IMR-90 (cell line): ENCODE data around the gene NPRL2. TPM values are rescaled to one million over a fixed set of nuclear protein-coding genes. Genes with fewer than 3 reads are reported as not detected.

Experiments
- ATAC-seq: fragments of 200-7000 bp; cut with Tn5 transposase; 2 replicates; pipeline ENCODE4 v1.9.1; 2020; ENCODE audit warnings: low read depth, mild to moderate bottlenecking, moderate library complexity
- BruUV-seq: library from RNA; stranded (reverse); fragments of 400-500 nt; replicated peaks from 2 replicates; lab custom pipeline; 2021; lab: Mats Ljungman, UMichigan
- CTCF ChIA-PET: fragments of 300-600 bp; formaldehyde crosslinking; extraction: SDS; loops from one replicate; lab custom pipeline; 2021; ENCODE audit warnings: antibody characterized with exemption; lab: Yijun Ruan, JAX
- POLR2A ChIA-PET: fragments of 300-600 bp; sonication (Branson Sonifier 250); formaldehyde crosslinking; loops from one replicate; lab custom pipeline; 2022; ENCODE audit warnings: antibody characterized with exemption; ENCODE audit not compliant: unreplicated experiment; lab: Charles Lee
- DNase-seq: peaks from one replicate; pipeline ENCODE4 v3.0.0; 2013
- H2AFZ ChIP-seq: replicated peaks from 2 replicates; pipeline ENCODE3; 2013; ENCODE audit warnings: low read length, mild to moderate bottlenecking; ENCODE audit not compliant: poor library complexity
- H2AK5ac ChIP-seq: 2 replicates; pipeline ENCODE4 v1.6.1; 2013; ENCODE audit warnings: low read depth, low read length, inconsistent platforms
- H2AK9ac ChIP-seq: replicated peaks from 2 replicates; pipeline ENCODE3; 2013; ENCODE audit warnings: mild to moderate bottlenecking, low read depth, low read length, moderate library complexity; ENCODE audit not compliant: poor library complexity
- H2BK120ac ChIP-seq: 2 replicates; pipeline ENCODE4 v1.6.1; 2013; ENCODE audit warnings: low read depth, low read length, inconsistent platforms
- H2BK15ac ChIP-seq: 3 replicates; pipeline ENCODE4 v1.6.1; 2013; ENCODE audit warnings: low read depth, low read length, inconsistent platforms
- H2BK20ac ChIP-seq: 2 replicates; pipeline ENCODE4 v1.6.1; 2013; ENCODE audit warnings: low read depth, mild to moderate bottlenecking, inconsistent platforms, low read length, moderate library complexity
- H2BK5ac ChIP-seq: 2 replicates; pipeline ENCODE4 v1.6.1; 2013; ENCODE audit warnings: mild to moderate bottlenecking, low read depth, low read length, inconsistent platforms; ENCODE audit not compliant: poor library complexity, severe bottlenecking
- H3K14ac ChIP-seq: replicated peaks from 2 replicates; pipeline ENCODE4 v1.6.1; 2013; ENCODE audit warnings: low read depth, low read length, inconsistent platforms
- H3K18ac ChIP-seq: 2 replicates; pipeline ENCODE4 v1.6.1; 2013; ENCODE audit warnings: low read depth, low read length, control low read depth
- H3K23ac ChIP-seq: 2 replicates; pipeline ENCODE4 v1.6.1; 2013; ENCODE audit warnings: low read depth, low read length, inconsistent platforms
- H3K27ac ChIP-seq: 2 replicates; pipeline ENCODE4 v1.5.1; 2013; ENCODE audit warnings: mild to moderate bottlenecking, control low read depth, low read length; ENCODE audit not compliant: insufficient read depth
- H3K27me3 ChIP-seq: 2 replicates; pipeline ENCODE4 v1.6.1; 2013; ENCODE audit warnings: low read length; ENCODE audit not compliant: control insufficient read depth, insufficient read depth
- H3K36me3 ChIP-seq: 2 replicates; pipeline ENCODE4 v1.6.1; 2013; ENCODE audit warnings: low read length, mixed read lengths; ENCODE audit not compliant: control insufficient read depth, insufficient read depth
- H3K4ac ChIP-seq: 2 replicates; pipeline ENCODE4 v1.6.1; 2013; ENCODE audit warnings: low read depth, low read length, inconsistent platforms
- H3K4me1 ChIP-seq: 2 replicates; pipeline ENCODE4 v1.6.1; 2013; ENCODE audit warnings: low read length, mixed read lengths; ENCODE audit not compliant: control insufficient read depth, insufficient read depth
- H3K4me2 ChIP-seq: 2 replicates; pipeline ENCODE4 v1.6.1; 2013; ENCODE audit warnings: low read depth, mild to moderate bottlenecking, control low read depth, low read length, moderate library complexity
- H3K4me3 ChIP-seq: 2 replicates; pipeline ENCODE4 v1.5.1; 2013; ENCODE audit warnings: low read depth, mild to moderate bottlenecking, control low read depth, low read length, moderate library complexity; ENCODE audit not compliant: insufficient read depth
- H3K56ac ChIP-seq: 2 replicates; pipeline ENCODE4 v1.6.1; 2013; ENCODE audit warnings: low read length, inconsistent platforms; ENCODE audit not compliant: insufficient read depth; ENCODE audit errors: extremely low read depth
- H3K79me1 ChIP-seq, 2 experiments: 2 replicates each; pipeline ENCODE4 v1.6.1; 2013; ENCODE audit warnings: low read length in 2 of 2, inconsistent platforms in 1 of 2, low read depth in 1 of 2
- H3K9ac ChIP-seq: 2 replicates; pipeline ENCODE4 v1.6.1; 2013; ENCODE audit warnings: low read depth, low read length, control low read depth
- H3K9me1 ChIP-seq: 2 replicates; pipeline ENCODE4 v1.6.1; 2013; ENCODE audit warnings: low read length, inconsistent platforms; ENCODE audit not compliant: insufficient read depth
- H3K9me3 ChIP-seq: 2 replicates; pipeline ENCODE4 v1.6.1; 2013; ENCODE audit warnings: low read length; ENCODE audit not compliant: control insufficient read depth, insufficient read depth
- H4K20me1 ChIP-seq: 2 replicates; pipeline ENCODE4 v1.6.1; 2013; ENCODE audit warnings: low read length, inconsistent platforms; ENCODE audit not compliant: insufficient read depth
- H4K5ac ChIP-seq: 2 replicates; pipeline ENCODE4 v1.6.1; 2013; ENCODE audit warnings: mild to moderate bottlenecking, low read depth, low read length, control low read depth
- H4K8ac ChIP-seq, 2 experiments: 2 replicates each; pipeline ENCODE4 v1.6.1; 2013; ENCODE audit warnings: low read depth in 2 of 2, low read length in 2 of 2, control low read depth in 1 of 2, inconsistent platforms in 1 of 2
- H4K91ac ChIP-seq: 2 replicates; pipeline ENCODE4 v1.6.1; 2013; ENCODE audit warnings: low read depth, low read length, inconsistent platforms; ENCODE audit not compliant: insufficient read depth
- BHLHE40 ChIP-seq: fragments of 150-350 bp; IDR thresholded peaks from 2 replicates; pipeline ENCODE4 v1.6.1; 2016; ENCODE audit warnings: mild to moderate bottlenecking, low read depth, low read length
- CEBPB ChIP-seq: IDR thresholded peaks from 2 replicates; pipeline ENCODE4 v1.6.1; 2012; ENCODE audit warnings: low read depth, low read length, improper control_type of control experiment
- CHD1 ChIP-seq: IDR thresholded peaks from 2 replicates; pipeline ENCODE4 v1.6.1; 2012; ENCODE audit warnings: low read depth, low read length, improper control_type of control experiment
- CTCF ChIP-seq: conservative IDR thresholded peaks from 2 replicates; pipeline ENCODE4 v1.5.1; 2012; ENCODE audit warnings: mild to moderate bottlenecking, low read depth, low read length, improper control_type of control experiment
- ELK1 ChIP-seq: fragments of 150-350 bp; IDR thresholded peaks from 2 replicates; pipeline ENCODE4 v1.6.1; 2016; ENCODE audit warnings: low read depth, mild to moderate bottlenecking, low read length, moderate library complexity, borderline replicate concordance
- FOS ChIP-seq: fragments of 150-350 bp; IDR thresholded peaks from 2 replicates; pipeline ENCODE4 v1.6.1; 2016; ENCODE audit warnings: low read depth, low read length
- MAFK ChIP-seq: IDR thresholded peaks from 2 replicates; pipeline ENCODE4 v1.6.1; 2012; ENCODE audit warnings: low read depth, low read length, improper control_type of control experiment
- MAZ ChIP-seq: IDR thresholded peaks from 2 replicates; pipeline ENCODE4 v1.6.1; 2012; ENCODE audit warnings: low read depth, mild to moderate bottlenecking, low read length, improper control_type of control experiment, moderate library complexity, borderline replicate concordance
- MXI1 ChIP-seq: IDR thresholded peaks from 2 replicates; pipeline ENCODE4 v1.6.1; 2012; ENCODE audit warnings: low read depth, mild to moderate bottlenecking, low read length, moderate library complexity, borderline replicate concordance
- NFE2L2 ChIP-seq: fragments of 150-350 bp; IDR thresholded peaks from 2 replicates; pipeline ENCODE4 v1.6.1; 2016; ENCODE audit warnings: low read depth, mild to moderate bottlenecking, low read length
- POLR2A ChIP-seq: IDR thresholded peaks from 2 replicates; pipeline ENCODE4 v1.6.1; 2012; ENCODE audit warnings: mild to moderate bottlenecking, low read depth, low read length
- RAD21 ChIP-seq: IDR thresholded peaks from 2 replicates; pipeline ENCODE4 v1.6.1; 2012; ENCODE audit warnings: low read length, improper control_type of control experiment
- RCOR1 ChIP-seq: IDR thresholded peaks from 2 replicates; pipeline ENCODE4 v1.6.1; 2012; ENCODE audit warnings: mild to moderate bottlenecking, low read length, improper control_type of control experiment; ENCODE audit not compliant: insufficient replicate concordance
- RFX5 ChIP-seq: IDR thresholded peaks from 2 replicates; pipeline ENCODE4 v1.8.0; 2012; ENCODE audit warnings: low read depth, mild to moderate bottlenecking, low read length, moderate library complexity
- SMC3 ChIP-seq: fragments of 150-350 bp; IDR thresholded peaks from 2 replicates; pipeline ENCODE4 v1.6.1; 2016; ENCODE audit warnings: low read depth, mild to moderate bottlenecking, antibody characterized with exemption, low read length, moderate library complexity
- WGBS, 2 experiments: methylation state at CpG; one replicate each; pipeline versions ENCODE4 v1.1.5 to v1.1.7; 2013; ENCODE audit warnings: missing lambda C conversion rate in 2 of 2; ENCODE audit not compliant: insufficient read length in 1 of 2; ENCODE audit errors: extremely low coverage in 2 of 2; 5-methylcytosine and 5-hydroxymethylcytosine counted together
- dilution Hi-C: fragments of 300-500 bp; cut with HindIII; formaldehyde crosslinking; loops from one replicate; pipeline ENCODE4 v1.14.3; 2018; ENCODE audit warnings: low sequenced_read_pairs; ENCODE audit not compliant: unreplicated experiment
- in situ Hi-C: fragments of 300-500 bp; cut with MboI; formaldehyde crosslinking; loops from 3 replicates; pipeline ENCODE4 v1.14.3; 2019; ENCODE audit warnings: low sequenced_read_pairs, inconsistent platforms, mixed read lengths
- intact Hi-C: fragments of 100-400 bp; cut with micrococcal nuclease; formaldehyde crosslinking; loops from 2 replicates; pipeline ENCODE4 v1.10.0; 2022
- polyA plus RNA-seq, 3 experiments: library from polyadenylated mRNA; depleted of rRNA; stranded (reverse); fragments of >200 nt; gene quantifications; 2 replicates each; pipeline ENCODE4 v1.2.3, GENCODE V29; 2012; ENCODE audit warnings: low replicate concordance in 1 of 3
- total RNA-seq: library from RNA; depleted of rRNA; stranded (reverse); fragments of >200 nt; gene quantifications from 2 replicates; pipeline ENCODE4 v1.2.3, GENCODE V29; 2012
- TF ChIP-seq, protein P1 (sequence below): fragments of 150-350 bp; IDR thresholded peaks from 2 replicates; pipeline ENCODE4 v1.6.1; 2017; ENCODE audit warnings: mild to moderate bottlenecking, antibody characterized with exemption, low read length, low read depth

NPRL2 gene
- total and polyA plus RNA-seq, 2 of the 4 experiments (the other 2 are of a cell fraction) = 38.3 to 38.7 TPM

- Histone ChIP-seq H2AFZ (no peak overlapping the region), H3K27me3 (peaks cover 43% of the 10 kb centered on the region)
- no peak for DNase-seq
Observed at GRCh38 chr3:50375258-50375931, 24.8 kb upstream of the NPRL2 start.

More at GRCh38 chr3:50375258-50375931, 24.8 kb upstream of the NPRL2 start:
- no peak overlapping the region for H3K56ac ChIP-seq
- no peaks in the 10 kb centered on the region for H3K36me3 ChIP-seq
- TF ChIP-seq RAD21 (no peak), CEBPB (no peak), CHD1 (no peak), RCOR1 (no peak), CTCF (no peak), MAFK (no peak), FOS (no peak), NFE2L2 (no peak), BHLHE40 (no peak), RFX5 (no peak), SMC3 (no peak), ELK1 (no peak), MAZ (no peak), MXI1 (no peak), POLR2A (no peak)
- TF ChIP-seq, protein P1, sequence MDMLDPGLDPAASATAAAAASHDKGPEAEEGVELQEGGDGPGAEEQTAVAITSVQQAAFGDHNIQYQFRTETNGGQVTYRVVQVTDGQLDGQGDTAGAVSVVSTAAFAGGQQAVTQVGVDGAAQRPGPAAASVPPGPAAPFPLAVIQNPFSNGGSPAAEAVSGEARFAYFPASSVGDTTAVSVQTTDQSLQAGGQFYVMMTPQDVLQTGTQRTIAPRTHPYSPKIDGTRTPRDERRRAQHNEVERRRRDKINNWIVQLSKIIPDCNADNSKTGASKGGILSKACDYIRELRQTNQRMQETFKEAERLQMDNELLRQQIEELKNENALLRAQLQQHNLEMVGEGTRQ = no peak
- no peak overlapping the region for H3K18ac ChIP-seq
- in situ Hi-C loops = no loop called here
- 40% methylated on average over 1 of the region's 7 CpGs; no CpG with 5 or more reads in 1 of the 2 experiments for WGBS, 2 experiments
- intact Hi-C loops = no loop called here
- no peak overlapping the region for H4K8ac ChIP-seq
- no peak overlapping the region for H3K14ac ChIP-seq
- no peaks in the 10 kb centered on the region for H3K9me1 ChIP-seq
- no peak overlapping the region for H2BK15ac ChIP-seq
- no peaks in the 10 kb centered on the region for H3K79me1 ChIP-seq
- H3K4me1 ChIP-seq = no peaks in the 10 kb centered on the region
- no TSS peak for BruUV-seq
- H3K9ac ChIP-seq = no peak overlapping the region
- H2BK20ac ChIP-seq = no peak overlapping the region
- no peak overlapping the region for H2AK9ac ChIP-seq
- H2BK120ac ChIP-seq = no peak overlapping the region
- dilution Hi-C loops = no loop called here
- no peaks in the 10 kb centered on the region for H3K9me3 ChIP-seq
- H4K5ac ChIP-seq = no peak overlapping the region
- no peak overlapping the region for H3K4me3 ChIP-seq
- H3K23ac ChIP-seq = no peak overlapping the region
- H3K4me2 ChIP-seq = no peak overlapping the region
- H4K91ac ChIP-seq = no peak overlapping the region
- H3K27ac ChIP-seq = no peak overlapping the region
- no peak overlapping the region for H2AK5ac ChIP-seq
- no peak overlapping the region for H3K4ac ChIP-seq
- no peak overlapping the region for H2BK5ac ChIP-seq
- H4K20me1 ChIP-seq = no peaks in the 10 kb centered on the region
- ATAC-seq = no peak
- ChIA-PET CTCF (no interaction called here), POLR2A (no interaction called here)
